ENCODE data around the gene HGFAC. TPM values are rescaled to one million over a fixed set of nuclear protein-coding genes. Genes with fewer than 3 reads are reported as not detected.

The HGFAC gene
- total RNA-seq, 1 donor from 2014 or later = not detected

DNA sequence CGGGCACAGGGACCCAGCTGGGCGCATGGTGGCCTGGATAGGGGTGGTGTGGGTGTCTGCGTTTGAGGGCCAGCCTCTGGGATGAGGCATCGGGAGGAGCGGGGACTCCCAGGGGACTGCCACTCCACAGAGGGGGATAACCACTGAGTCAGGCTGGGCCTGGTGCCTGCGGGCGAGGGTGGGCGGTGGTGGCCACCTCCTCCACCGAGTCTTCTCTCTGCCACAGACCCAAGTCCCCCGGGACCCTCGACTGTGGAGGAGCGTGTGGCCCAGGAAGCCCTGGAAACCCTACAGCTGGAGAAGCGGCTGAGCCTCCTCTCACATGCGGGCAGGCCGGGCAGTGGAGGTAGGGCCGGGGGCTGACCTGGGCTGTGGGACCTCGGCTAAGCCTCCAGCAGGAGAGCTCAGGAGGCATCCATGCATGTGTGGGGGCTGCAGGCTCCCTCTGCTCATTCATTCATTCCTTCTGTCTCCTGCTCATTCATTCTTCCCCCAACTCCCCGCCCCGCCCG lies 47.7 kb downstream of the HGFAC start:
- TF ChIP-seq, protein P1, sequence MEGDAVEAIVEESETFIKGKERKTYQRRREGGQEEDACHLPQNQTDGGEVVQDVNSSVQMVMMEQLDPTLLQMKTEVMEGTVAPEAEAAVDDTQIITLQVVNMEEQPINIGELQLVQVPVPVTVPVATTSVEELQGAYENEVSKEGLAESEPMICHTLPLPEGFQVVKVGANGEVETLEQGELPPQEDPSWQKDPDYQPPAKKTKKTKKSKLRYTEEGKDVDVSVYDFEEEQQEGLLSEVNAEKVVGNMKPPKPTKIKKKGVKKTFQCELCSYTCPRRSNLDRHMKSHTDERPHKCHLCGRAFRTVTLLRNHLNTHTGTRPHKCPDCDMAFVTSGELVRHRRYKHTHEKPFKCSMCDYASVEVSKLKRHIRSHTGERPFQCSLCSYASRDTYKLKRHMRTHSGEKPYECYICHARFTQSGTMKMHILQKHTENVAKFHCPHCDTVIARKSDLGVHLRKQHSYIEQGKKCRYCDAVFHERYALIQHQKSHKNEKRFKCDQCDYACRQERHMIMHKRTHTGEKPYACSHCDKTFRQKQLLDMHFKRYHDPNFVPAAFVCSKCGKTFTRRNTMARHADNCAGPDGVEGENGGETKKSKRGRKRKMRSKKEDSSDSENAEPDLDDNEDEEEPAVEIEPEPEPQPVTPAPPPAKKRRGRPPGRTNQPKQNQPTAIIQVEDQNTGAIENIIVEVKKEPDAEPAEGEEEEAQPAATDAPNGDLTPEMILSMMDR (IDR thresholded peaks at IDR 0.05) = no peak
- TF ChIP-seq POLR2AphosphoS5 (IDR thresholded peaks at IDR 0.05; ENCODE audit: insufficient read depth in 1 of 2, low read depth in 1 of 2) = no peak
- TF ChIP-seq POLR2A (IDR thresholded peaks at IDR 0.05) = no peak
- intact Hi-C loops (cut with DNase I) = no loop called here
- no peaks in the 10 kb centered on the region for H3K27me3 ChIP-seq
- peaks cover 13% of the 10 kb centered on the region for H3K4me1 ChIP-seq
- H3K9me3 ChIP-seq = no peaks in the 10 kb centered on the region
- H3K36me3 ChIP-seq = no peaks in the 10 kb centered on the region
- H3K27ac ChIP-seq = no peak overlapping the region
- no peak overlapping the region for H3K4me3 ChIP-seq
- no peak for DNase-seq (ENCODE audit: extremely low spot score in 2 of 2)

- Histone ChIP-seq H3K27me3 (no peaks in the 10 kb centered on the region), H3K27ac (no peak overlapping the region), H3K4me1 (no peaks in the 10 kb centered on the region), H3K4me3 (no peak overlapping the region), H3K36me3 (no peaks in the 10 kb centered on the region), H3K9me3 (no peaks in the 10 kb centered on the region)
- DNase-seq (ENCODE audit: extremely low spot score in 2 of 2) = no peak
- TF ChIP-seq POLR2AphosphoS5 (IDR thresholded peaks at IDR 0.05; ENCODE audit: insufficient read depth in 1 of 2, low read depth in 1 of 2) = no peak
- intact Hi-C loops (cut with DNase I) = no loop called here
These were observed 50.1 kb downstream of the HGFAC start for GRCh38 chr4:3491681-3492405.

DNA sequence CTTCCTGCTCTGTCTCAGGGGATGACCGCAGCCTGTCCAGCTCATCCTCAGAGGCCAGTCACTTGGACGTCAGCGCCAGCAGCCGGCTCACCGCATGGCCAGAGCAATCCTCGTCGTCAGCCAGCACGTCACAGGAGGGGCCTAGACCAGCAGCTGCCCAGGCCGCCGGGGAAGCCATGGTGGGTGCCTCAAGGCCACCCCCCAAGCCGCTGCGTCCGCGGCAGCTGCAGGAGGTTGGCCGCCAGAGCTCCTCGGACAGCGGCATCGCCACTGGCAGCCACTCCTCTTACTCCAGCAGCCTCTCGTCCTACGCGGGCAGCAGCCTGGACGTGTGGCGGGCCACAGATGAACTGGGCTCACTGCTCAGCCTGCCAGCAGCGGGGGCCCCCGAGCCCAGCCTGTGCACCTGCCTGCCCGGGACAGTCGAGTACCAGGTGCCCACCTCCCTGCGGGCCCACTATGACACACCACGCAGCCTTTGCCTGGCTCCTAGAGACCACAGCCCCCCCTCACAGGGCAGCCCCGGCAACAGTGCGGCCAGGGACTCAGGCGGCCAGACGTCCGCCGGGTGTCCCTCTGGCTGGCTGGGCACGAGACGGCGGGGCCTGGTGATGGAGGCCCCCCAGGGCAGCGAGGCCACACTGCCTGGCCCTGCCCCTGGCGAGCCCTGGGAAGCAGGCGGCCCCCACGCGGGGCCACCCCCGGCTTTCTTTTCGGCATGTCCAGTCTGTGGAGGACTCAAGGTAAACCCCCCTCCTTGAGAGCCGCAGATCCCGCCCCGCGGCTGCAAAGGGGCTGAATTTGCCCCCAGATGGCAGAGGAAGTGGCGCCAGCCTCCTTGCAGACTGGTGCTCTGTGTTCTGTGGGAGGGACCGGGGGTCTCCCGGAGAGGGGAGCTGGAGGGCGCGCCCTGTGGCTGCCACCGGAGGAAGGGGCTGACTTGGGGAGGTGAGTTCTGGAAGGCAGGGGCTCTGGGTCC lies 51.3 kb downstream of the HGFAC start:
- Histone ChIP-seq H3K27me3 (no peaks in the 10 kb centered on the region), H3K4me3 (no peak overlapping the region), H3K4me1 (no peaks in the 10 kb centered on the region), H3K9me3 (no peaks in the 10 kb centered on the region), H3K27ac (no peak overlapping the region), H3K36me3 (no peaks in the 10 kb centered on the region)
- no peak for DNase-seq (ENCODE audit: extremely low spot score in 2 of 2)
- intact Hi-C loops (cut with DNase I) = no loop called here
- TF ChIP-seq, protein P1 (IDR thresholded peaks at IDR 0.05) = no peak
- TF ChIP-seq POLR2AphosphoS5 (IDR thresholded peaks at IDR 0.05; ENCODE audit: insufficient read depth in 1 of 2, low read depth in 1 of 2) = no peak
- no peak for TF ChIP-seq POLR2A (IDR thresholded peaks at IDR 0.05)

DNA sequence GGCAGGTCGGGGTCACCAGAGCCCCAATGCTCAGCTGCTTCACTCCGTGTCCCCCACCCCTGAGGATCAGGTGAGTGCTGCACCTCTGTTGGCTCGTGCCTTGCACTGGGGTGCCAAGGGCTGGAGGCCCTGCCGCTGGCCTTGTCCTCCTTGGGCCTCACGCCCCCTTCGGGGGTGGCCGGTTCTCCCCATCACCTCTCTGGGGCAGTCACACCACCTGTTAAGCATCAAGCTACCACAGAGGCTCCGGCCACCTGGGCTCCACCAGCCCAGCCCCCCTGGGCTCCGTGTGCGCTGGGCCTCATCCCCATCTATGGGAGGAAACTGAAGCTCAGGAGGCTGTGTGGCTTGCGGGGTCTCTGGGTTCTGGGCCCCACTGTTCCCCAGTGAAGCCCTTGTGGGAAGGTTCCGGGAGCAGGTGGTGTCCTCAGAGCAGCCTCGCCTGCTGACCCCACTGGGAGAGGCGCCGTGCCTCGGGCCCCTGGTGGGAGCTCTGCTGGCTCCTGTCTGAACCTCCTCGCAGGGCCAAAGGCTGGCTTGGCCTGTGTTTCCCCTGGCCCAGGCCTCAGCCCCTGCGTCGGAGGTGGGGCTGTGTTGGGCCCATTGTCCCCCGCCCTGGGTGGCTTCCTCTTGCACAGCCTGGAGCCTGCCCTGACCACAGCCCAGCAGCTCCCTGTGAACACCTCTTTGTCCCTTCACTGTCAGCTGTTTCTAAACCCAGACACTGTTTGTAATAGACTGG lies 52.1 kb downstream of the HGFAC start:
- TF ChIP-seq POLR2AphosphoS5 (IDR thresholded peaks at IDR 0.05; ENCODE audit: insufficient read depth in 1 of 2, low read depth in 1 of 2) (no peak), POLR2A (IDR thresholded peaks at IDR 0.05) (no peak)
- TF ChIP-seq, protein P1 (IDR thresholded peaks at IDR 0.05) = no peak
- Histone ChIP-seq H3K4me1 (no peaks in the 10 kb centered on the region), H3K36me3 (no peaks in the 10 kb centered on the region), H3K4me3 (no peak overlapping the region), H3K27me3 (no peaks in the 10 kb centered on the region), H3K9me3 (no peaks in the 10 kb centered on the region), H3K27ac (no peak overlapping the region)
- intact Hi-C loops (cut with DNase I) = no loop called here
- no peak for DNase-seq (ENCODE audit: extremely low spot score in 2 of 2)

- H3K4me1 ChIP-seq = no peaks in the 10 kb centered on the region
- no peaks in the 10 kb centered on the region for H3K9me3 ChIP-seq
- H3K36me3 ChIP-seq = no peaks in the 10 kb centered on the region
- intact Hi-C loops (cut with DNase I) = no loop called here
- no peak for DNase-seq (ENCODE audit: extremely low spot score in 2 of 2)
- no peak for TF ChIP-seq POLR2AphosphoS5 (IDR thresholded peaks at IDR 0.05; ENCODE audit: insufficient read depth in 1 of 2, low read depth in 1 of 2)
- TF ChIP-seq POLR2A (IDR thresholded peaks at IDR 0.05) = no peak
- TF ChIP-seq, protein P1 (IDR thresholded peaks at IDR 0.05) = no peak
- no peaks in the 10 kb centered on the region for H3K27me3 ChIP-seq
- no peak overlapping the region for H3K4me3 ChIP-seq
- no peak overlapping the region for H3K27ac ChIP-seq
These were observed 52.7 kb downstream of the HGFAC start for GRCh38 chr4:3494462-3494871.
